Panc1 (cell line): ENCODE results near the gene BRD1. TPM values are rescaled to one million over a fixed set of nuclear protein-coding genes. Genes with fewer than 3 reads are reported as not detected.

ENCODE experiments used
- ATAC-seq: fragments of 200-7000 bp; cut with Tn5 transposase; 2 replicates; pipeline ENCODE4 v1.9.1; 2020; ENCODE audit warnings: mild to moderate bottlenecking, moderate library complexity
- BruUV-seq: library from RNA; stranded (reverse); fragments of 400-500 nt; replicated peaks from 2 replicates; lab custom pipeline; 2021; lab: Mats Ljungman, UMichigan
- CTCF ChIA-PET: fragments of 300-600 bp; sonication (Branson Sonifier 250); formaldehyde crosslinking; loops from one replicate; lab custom pipeline; 2022; ENCODE audit warnings: antibody characterized with exemption; lab: Charles Lee
- POLR2A ChIA-PET: fragments of 300-600 bp; sonication (Branson Sonifier 250); formaldehyde crosslinking; loops from one replicate; lab custom pipeline; 2022; ENCODE audit warnings: antibody characterized with exemption; lab: Charles Lee
- DNase-seq: peaks from one replicate; pipeline ENCODE4 v3.0.0-alpha.2; 2010; ENCODE audit warnings: low read depth, low spot score
- H3K27ac ChIP-seq: 2 replicates; pipeline ENCODE4 v1.5.1; 2011; ENCODE audit warnings: mild to moderate bottlenecking, low read length, inconsistent platforms
- H3K27me3 ChIP-seq: fragments of 200-500 bp; sonication (Bioruptor generic); 2 replicates; pipeline ENCODE4 v1.6.0; 2014; ENCODE audit warnings: low read length, inconsistent platforms; ENCODE audit not compliant: control insufficient read depth, insufficient read depth
- H3K36me3 ChIP-seq: fragments of 200-500 bp; sonication (Bioruptor generic); 2 replicates; pipeline ENCODE4 v1.5.1; 2014; ENCODE audit warnings: inconsistent platforms, mild to moderate bottlenecking, low read length, moderate library complexity; ENCODE audit not compliant: control insufficient read depth, insufficient read depth
- H3K4me1 ChIP-seq: 2 replicates; pipeline ENCODE4 v1.5.1; 2011; ENCODE audit warnings: inconsistent platforms, mild to moderate bottlenecking, low read length, moderate library complexity; ENCODE audit not compliant: control insufficient read depth, insufficient read depth
- H3K4me3 ChIP-seq, 2 experiments: 2 replicates each; pipeline ENCODE4 v1.5.1; 2011 to 2012; ENCODE audit warnings: low read depth in 2 of 2, low read length in 2 of 2, mild to moderate bottlenecking in 2 of 2, inconsistent platforms in 1 of 2, moderate library complexity in 1 of 2
- H3K9me3 ChIP-seq: fragments of 200-500 bp; sonication (Bioruptor generic); 2 replicates; pipeline ENCODE4 v1.5.1; 2014; ENCODE audit warnings: low read depth, mild to moderate bottlenecking, inconsistent platforms, low read length, moderate library complexity; ENCODE audit not compliant: control insufficient read depth, insufficient read depth
- POLR2AphosphoS5 ChIP-seq: IDR thresholded peaks from 2 replicates; pipeline ENCODE4 v1.6.1; 2012; ENCODE audit warnings: mild to moderate bottlenecking, low read depth, low read length, moderate library complexity
- SIN3A ChIP-seq: IDR thresholded peaks from 2 replicates; pipeline ENCODE4 v1.6.1; 2012; ENCODE audit warnings: low read depth, mild to moderate bottlenecking, low read length, moderate library complexity, borderline replicate concordance; ENCODE audit not compliant: insufficient read depth
- TCF7L2 ChIP-seq: IDR thresholded peaks from 2 replicates; pipeline ENCODE4 v1.6.1; 2011; ENCODE audit warnings: mild to moderate bottlenecking, low read depth, low read length, inconsistent platforms
- in situ Hi-C: cut with HindIII; loops from 2 replicates; pipeline ENCODE4 v1.10.0; 2016; ENCODE audit warnings: low sequenced_read_pairs, low pct_unique_long_range_greater_than_20kb
- intact Hi-C: fragments of 100-400 bp; cut with micrococcal nuclease; formaldehyde crosslinking; loops from one replicate; pipeline ENCODE4 v1.10.0; 2022; ENCODE audit not compliant: unreplicated experiment
- total RNA-seq: library from RNA; stranded (reverse); gene quantifications from one replicate; pipeline ENCODE4 v1.2.1, GENCODE V29; 2021; ENCODE audit not compliant: unreplicated experiment
- TF ChIP-seq, protein P1 (sequence below): fragments of 450-650 bp; IDR thresholded peaks from 2 replicates; pipeline ENCODE4 v1.5.1; 2017; ENCODE audit warnings: mild to moderate bottlenecking
- TF ChIP-seq, protein P2 (sequence below), 2 experiments: IDR thresholded peaks; 2 replicates each; pipeline ENCODE4 v1.6.1; 2011 to 2012; ENCODE audit warnings: low read depth in 2 of 2, control low read depth in 1 of 2, low read length in 1 of 2, mild to moderate bottlenecking in 1 of 2, moderate library complexity in 1 of 2; ENCODE audit not compliant: insufficient read depth in 1 of 2

The BRD1 gene
- total RNA-seq, 1 experiment from 2014 or later: 24.0 TPM

DNA sequence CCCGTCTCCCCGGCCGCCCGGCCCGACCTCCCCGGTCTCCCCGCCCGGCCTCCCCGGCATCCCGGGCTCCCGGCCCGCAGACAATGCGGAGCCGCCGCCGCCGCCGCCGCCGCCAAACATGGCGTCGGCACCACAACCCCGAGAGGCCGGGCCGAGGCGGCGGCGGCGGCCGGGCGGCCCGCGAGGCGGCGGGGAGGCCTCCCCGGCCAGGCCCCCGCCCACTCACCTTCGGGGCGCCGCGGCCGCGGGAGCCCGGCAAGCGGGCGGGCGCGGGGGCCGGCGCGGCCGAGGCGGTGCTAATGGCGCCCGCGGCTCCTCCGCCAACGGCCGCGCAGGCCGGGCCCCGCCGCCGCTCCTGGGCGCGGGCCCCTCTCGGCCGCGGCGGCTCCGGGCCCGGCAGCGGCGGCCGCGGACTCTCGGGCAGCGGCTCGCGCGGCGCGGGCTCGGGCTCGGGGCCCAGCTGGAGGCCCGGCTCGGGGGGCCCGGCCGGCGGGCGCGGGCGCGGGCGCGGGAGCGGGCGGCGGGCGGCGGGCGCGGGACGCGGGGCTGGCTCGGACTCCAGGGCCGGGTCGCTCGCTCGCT is 311 bp downstream of the BRD1 start:
- TF ChIP-seq, protein P1, sequence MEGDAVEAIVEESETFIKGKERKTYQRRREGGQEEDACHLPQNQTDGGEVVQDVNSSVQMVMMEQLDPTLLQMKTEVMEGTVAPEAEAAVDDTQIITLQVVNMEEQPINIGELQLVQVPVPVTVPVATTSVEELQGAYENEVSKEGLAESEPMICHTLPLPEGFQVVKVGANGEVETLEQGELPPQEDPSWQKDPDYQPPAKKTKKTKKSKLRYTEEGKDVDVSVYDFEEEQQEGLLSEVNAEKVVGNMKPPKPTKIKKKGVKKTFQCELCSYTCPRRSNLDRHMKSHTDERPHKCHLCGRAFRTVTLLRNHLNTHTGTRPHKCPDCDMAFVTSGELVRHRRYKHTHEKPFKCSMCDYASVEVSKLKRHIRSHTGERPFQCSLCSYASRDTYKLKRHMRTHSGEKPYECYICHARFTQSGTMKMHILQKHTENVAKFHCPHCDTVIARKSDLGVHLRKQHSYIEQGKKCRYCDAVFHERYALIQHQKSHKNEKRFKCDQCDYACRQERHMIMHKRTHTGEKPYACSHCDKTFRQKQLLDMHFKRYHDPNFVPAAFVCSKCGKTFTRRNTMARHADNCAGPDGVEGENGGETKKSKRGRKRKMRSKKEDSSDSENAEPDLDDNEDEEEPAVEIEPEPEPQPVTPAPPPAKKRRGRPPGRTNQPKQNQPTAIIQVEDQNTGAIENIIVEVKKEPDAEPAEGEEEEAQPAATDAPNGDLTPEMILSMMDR: no peak
- no peak for TF ChIP-seq TCF7L2
- TF ChIP-seq POLR2AphosphoS5: no peak
- no peak for TF ChIP-seq SIN3A
- TF ChIP-seq, protein P2, sequence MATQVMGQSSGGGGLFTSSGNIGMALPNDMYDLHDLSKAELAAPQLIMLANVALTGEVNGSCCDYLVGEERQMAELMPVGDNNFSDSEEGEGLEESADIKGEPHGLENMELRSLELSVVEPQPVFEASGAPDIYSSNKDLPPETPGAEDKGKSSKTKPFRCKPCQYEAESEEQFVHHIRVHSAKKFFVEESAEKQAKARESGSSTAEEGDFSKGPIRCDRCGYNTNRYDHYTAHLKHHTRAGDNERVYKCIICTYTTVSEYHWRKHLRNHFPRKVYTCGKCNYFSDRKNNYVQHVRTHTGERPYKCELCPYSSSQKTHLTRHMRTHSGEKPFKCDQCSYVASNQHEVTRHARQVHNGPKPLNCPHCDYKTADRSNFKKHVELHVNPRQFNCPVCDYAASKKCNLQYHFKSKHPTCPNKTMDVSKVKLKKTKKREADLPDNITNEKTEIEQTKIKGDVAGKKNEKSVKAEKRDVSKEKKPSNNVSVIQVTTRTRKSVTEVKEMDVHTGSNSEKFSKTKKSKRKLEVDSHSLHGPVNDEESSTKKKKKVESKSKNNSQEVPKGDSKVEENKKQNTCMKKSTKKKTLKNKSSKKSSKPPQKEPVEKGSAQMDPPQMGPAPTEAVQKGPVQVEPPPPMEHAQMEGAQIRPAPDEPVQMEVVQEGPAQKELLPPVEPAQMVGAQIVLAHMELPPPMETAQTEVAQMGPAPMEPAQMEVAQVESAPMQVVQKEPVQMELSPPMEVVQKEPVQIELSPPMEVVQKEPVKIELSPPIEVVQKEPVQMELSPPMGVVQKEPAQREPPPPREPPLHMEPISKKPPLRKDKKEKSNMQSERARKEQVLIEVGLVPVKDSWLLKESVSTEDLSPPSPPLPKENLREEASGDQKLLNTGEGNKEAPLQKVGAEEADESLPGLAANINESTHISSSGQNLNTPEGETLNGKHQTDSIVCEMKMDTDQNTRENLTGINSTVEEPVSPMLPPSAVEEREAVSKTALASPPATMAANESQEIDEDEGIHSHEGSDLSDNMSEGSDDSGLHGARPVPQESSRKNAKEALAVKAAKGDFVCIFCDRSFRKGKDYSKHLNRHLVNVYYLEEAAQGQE (IDR thresholded peaks at IDR 0.05; ENCODE audit: insufficient read depth in 1 of 2, low read depth in 2 of 2, low read length in 1 of 2): no peak
- POLR2A ChIA-PET: no interaction called here
- peak; percentile 54 for ATAC-seq

DNA sequence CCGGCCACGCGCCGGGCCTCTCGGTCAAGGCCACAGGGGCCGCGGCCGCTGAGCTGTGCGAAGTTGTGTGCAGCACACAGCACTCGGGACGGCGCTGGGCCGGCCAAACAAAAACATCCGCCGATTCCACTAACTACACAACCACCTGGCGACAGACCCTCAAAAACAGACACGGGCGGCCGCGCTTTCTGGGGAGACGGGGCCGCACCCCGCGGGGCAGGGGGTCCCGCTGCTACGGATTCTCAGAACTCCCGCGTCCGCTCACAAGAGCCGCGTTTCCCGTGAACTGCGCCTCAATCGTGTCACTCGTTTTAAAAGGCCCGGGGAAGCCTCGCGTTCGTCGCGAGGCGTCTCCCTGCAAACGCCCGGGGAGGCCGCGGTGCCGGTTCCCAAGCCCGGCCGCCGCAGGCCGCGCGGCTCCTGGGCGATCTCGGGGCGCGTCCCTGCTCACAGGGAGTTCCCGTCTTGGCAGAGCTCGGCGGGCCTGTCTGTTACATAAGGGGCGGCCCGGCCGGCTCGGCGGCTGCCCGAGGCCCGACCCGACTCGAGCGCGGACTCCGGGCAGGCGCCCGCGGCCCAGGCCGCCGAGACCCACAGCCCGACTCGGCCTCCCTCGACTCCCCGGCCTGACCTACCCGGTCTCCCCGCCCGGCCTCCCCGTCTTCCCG is 936 bp downstream of the BRD1 start:
- CTCF ChIA-PET: no interaction called here

More for the DNA sequence above, 311 bp downstream of the BRD1 start:
- BruUV-seq: no TSS peak
- peak overlapping the region; percentile 64 to 66; a peak in 3 of 4 replicates for H3K4me3 ChIP-seq
- no peaks in the 10 kb centered on the region for H3K9me3 ChIP-seq
- no peaks in the 10 kb centered on the region for H3K27me3 ChIP-seq
- H3K27ac ChIP-seq: no peak overlapping the region
- intact Hi-C loops: no loop called here
- peaks cover 3% of the 10 kb centered on the region; the same call in 1 of the 2 replicates for H3K36me3 ChIP-seq
- H3K4me1 ChIP-seq: peaks cover 6% of the 10 kb centered on the region; the same call in 1 of the 2 replicates
- in situ Hi-C loops: no loop called here
- CTCF ChIA-PET: no interaction called here
- no peak for DNase-seq

More for the DNA sequence above, 936 bp downstream of the BRD1 start:
- Histone ChIP-seq H3K27ac (peak overlapping the region; percentile 69), H3K4me3 (peak overlapping the region; percentile 64 to 66), H3K9me3 (no peaks in the 10 kb centered on the region), H3K36me3 (peaks cover 3% of the 10 kb centered on the region; the same call in 1 of the 2 replicates), H3K27me3 (no peaks in the 10 kb centered on the region), H3K4me1 (peaks cover 6% of the 10 kb centered on the region; the same call in 1 of the 2 replicates)
- intact Hi-C loops: no loop called here
- peak; percentile 51 for ATAC-seq
- POLR2A ChIA-PET: interaction anchor here (0.6 kb wide), 1 partner anchor 203 kb away, joined by 6 read pairs; no protein-coding TSS in a partner anchor
- DNase-seq: no peak
- TF ChIP-seq, protein P1: no peak
- TF ChIP-seq SIN3A (no peak), POLR2AphosphoS5 (no peak), TCF7L2 (no peak)
- TF ChIP-seq, protein P2 (IDR thresholded peaks at IDR 0.05; ENCODE audit: insufficient read depth in 1 of 2, low read depth in 2 of 2, low read length in 1 of 2): no peak
- no TSS peak for BruUV-seq
- in situ Hi-C loops: no loop called here
